ENCODE results near the gene MAP4K3. TPM values are rescaled to one million over a fixed set of nuclear protein-coding genes. Genes with fewer than 3 reads are reported as not detected.

Gene MAP4K3
- total RNA-seq, 3 donors from 2014 or later = 32.7 to 50.4 (median 39.9) TPM

DNA sequence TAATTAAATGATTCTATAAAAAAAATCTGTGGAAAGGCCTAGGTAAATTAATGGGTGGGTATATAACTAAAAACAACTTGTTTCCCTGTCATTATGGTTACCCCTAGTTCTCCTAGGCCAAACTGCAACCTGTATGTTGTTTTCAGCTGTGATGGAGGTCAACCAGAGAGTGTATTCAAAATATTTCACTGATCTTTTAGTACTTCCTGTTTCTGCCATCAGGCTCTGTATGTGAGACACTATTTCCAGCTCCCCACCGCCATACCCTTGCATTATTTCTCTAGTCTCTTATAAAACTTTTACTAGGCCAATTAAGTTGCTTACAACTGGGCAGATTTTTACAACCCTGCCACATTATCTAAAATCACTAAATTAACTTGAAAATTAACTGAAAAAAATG is 172.4 kb downstream of the MAP4K3 start:
- no peaks in the 10 kb centered on the region for H3K36me3 ChIP-seq (ENCODE audit: low read depth)
- H3K9me3 ChIP-seq = no peaks in the 10 kb centered on the region
- TF ChIP-seq, protein P1, sequence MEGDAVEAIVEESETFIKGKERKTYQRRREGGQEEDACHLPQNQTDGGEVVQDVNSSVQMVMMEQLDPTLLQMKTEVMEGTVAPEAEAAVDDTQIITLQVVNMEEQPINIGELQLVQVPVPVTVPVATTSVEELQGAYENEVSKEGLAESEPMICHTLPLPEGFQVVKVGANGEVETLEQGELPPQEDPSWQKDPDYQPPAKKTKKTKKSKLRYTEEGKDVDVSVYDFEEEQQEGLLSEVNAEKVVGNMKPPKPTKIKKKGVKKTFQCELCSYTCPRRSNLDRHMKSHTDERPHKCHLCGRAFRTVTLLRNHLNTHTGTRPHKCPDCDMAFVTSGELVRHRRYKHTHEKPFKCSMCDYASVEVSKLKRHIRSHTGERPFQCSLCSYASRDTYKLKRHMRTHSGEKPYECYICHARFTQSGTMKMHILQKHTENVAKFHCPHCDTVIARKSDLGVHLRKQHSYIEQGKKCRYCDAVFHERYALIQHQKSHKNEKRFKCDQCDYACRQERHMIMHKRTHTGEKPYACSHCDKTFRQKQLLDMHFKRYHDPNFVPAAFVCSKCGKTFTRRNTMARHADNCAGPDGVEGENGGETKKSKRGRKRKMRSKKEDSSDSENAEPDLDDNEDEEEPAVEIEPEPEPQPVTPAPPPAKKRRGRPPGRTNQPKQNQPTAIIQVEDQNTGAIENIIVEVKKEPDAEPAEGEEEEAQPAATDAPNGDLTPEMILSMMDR (IDR thresholded peaks at IDR 0.05) = no peak
- intact Hi-C loops (cut with DNase I, micrococcal nuclease) = no loop called here
- ATAC-seq (peak; percentile 32), DNase-seq (no peak)
- peaks cover 13% of the 10 kb centered on the region for H3K4me1 ChIP-seq (ENCODE audit: low read depth)
- H3K4me3 ChIP-seq = no peak overlapping the region

DNA sequence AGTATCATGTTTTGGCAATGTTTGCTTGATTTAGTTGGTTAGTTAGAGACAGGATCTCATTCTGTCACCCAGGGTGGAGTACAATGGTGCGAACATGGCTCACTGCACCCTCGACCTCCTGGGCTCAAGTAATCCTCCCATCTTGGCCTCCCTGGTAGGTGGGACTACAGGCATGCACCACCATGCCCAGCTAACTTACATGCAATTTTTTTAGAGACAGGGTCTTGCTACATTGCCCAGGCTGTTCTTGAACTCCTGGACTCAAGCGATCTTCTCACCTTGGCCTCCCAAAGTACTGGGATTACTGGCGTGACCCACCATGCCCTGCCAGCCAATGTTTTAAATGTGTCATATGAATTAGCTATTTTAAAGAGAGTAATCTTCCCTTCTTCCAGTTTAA is 177.0 kb downstream of the MAP4K3 start:
- ATAC-seq (no peak), DNase-seq (no peak)
- H3K4me3 ChIP-seq = no peak overlapping the region
- TF ChIP-seq, protein P1 (IDR thresholded peaks at IDR 0.05) = no peak
- no peaks in the 10 kb centered on the region for H3K36me3 ChIP-seq (ENCODE audit: low read depth)
- intact Hi-C loops (cut with DNase I, micrococcal nuclease) = no loop called here
- peaks cover 4% of the 10 kb centered on the region for H3K4me1 ChIP-seq (ENCODE audit: low read depth)
- no peaks in the 10 kb centered on the region for H3K9me3 ChIP-seq

DNA sequence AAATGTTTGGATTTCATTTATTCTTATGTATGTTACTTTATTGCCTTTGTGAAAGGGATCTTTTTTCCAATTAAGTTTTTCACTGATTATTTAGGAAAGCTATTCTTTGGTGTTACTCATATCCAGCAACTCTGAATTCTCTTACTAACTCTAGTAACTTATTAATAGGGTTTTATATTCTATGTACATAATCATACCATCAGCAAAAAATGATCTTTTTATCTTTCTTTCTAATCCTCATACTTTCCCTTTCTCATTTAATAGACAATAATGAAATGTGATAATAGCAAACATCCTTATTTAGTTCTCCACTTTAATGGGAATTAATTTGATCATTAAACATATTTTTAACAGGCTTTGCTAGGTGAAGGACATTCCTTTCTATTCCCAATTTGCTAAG is 181.0 kb downstream of the MAP4K3 start:
- no peak for ATAC-seq
- TF ChIP-seq, protein P1 (IDR thresholded peaks at IDR 0.05) = no peak
- DNase-seq = no peak
- no peaks in the 10 kb centered on the region for H3K4me1 ChIP-seq (ENCODE audit: low read depth)
- intact Hi-C loops (cut with DNase I, micrococcal nuclease) = no loop called here
- no peak overlapping the region for H3K4me3 ChIP-seq
- no peaks in the 10 kb centered on the region for H3K9me3 ChIP-seq
- no peaks in the 10 kb centered on the region for H3K36me3 ChIP-seq (ENCODE audit: low read depth)

DNA sequence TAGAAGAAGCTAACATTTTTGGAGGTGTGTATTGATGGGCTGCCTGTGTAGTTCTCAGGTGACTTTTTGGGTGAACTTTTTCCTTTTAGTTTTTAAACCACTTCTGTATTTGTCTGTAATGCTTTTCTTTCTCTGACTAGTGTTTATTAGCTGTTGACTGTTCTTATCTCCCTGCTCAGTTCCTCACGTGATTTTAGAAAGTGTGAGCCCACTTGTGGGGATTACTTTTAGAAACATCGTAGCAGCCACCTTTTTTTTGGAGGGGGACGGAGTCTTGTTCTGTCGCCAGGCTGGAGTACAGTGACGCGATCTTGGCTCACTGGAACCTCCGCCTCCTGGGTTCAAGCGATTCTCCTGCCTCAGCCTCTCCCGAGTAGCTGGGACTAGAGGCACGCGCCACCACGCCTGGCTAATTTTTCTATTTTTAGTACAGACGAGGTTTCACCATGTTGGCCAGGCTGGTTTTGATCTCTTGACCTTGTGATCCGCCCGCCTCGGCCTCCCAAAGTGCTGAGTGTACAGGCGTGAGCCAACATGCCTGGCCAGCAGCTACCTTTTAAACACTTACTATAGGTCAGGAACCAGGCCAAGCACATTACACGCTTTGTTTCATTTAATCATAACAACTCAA is 184.1 kb downstream of the MAP4K3 start:
- H3K9me3 ChIP-seq = no peaks in the 10 kb centered on the region
- ATAC-seq (no peak), DNase-seq (no peak)
- intact Hi-C loops (cut with DNase I, micrococcal nuclease) = no loop called here
- H3K4me3 ChIP-seq = no peak overlapping the region
- TF ChIP-seq, protein P1 (IDR thresholded peaks at IDR 0.05) = no peak
- no peaks in the 10 kb centered on the region for H3K4me1 ChIP-seq (ENCODE audit: low read depth)
- H3K36me3 ChIP-seq (ENCODE audit: low read depth) = no peaks in the 10 kb centered on the region

DNA sequence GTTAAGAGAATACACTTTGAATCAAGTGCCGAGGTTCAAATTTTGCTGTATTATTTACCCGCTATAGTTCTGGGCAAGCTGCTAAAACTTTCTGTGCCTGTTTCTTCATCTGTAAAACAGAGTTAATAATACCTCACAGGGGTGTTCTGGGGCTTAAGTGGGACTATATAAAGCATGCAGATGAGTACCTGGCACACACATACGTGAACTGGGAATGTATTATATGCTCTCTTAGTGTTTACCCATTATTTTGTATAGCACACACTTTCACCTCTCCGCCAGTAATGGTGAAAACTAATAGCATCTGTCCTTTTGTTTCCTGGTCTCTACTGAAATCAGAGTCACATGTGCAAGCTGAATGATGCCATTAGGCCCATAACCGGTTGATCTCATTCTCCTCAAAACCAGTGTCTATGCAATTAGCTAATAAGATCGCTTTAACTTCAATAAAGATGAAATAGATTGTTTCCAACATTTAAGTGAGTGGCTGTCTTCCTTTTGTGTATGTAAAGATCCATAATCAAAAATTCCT is 189.5 kb downstream of the MAP4K3 start:
- no peak for DNase-seq
- Histone ChIP-seq H3K36me3 (ENCODE audit: low read depth) (no peaks in the 10 kb centered on the region), H3K4me3 (no peak overlapping the region), H3K4me1 (ENCODE audit: low read depth) (no peaks in the 10 kb centered on the region), H3K9me3 (no peaks in the 10 kb centered on the region)
- TF ChIP-seq, protein P1 (IDR thresholded peaks at IDR 0.05) = no peak
- no peak for ATAC-seq
- intact Hi-C loops (cut with DNase I, micrococcal nuclease) = no loop called here
